Daoy (cell line): ENCODE data around the gene IGSF9B. TPM values are rescaled to one million over a fixed set of nuclear protein-coding genes. Genes with fewer than 3 reads are reported as not detected.

ENCODE experiments used
- DNase-seq: peaks from one replicate; pipeline ENCODE4 v3.0.0-alpha.2; 2015; ENCODE audit warnings: low read depth
- total RNA-seq: library from RNA; depleted of rRNA; stranded (reverse); fragments of >200 nt; shearing (Covaris generic); gene quantifications from 2 replicates; pipeline ENCODE4 v1.2.3, GENCODE V29; 2014

IGSF9B gene
- total RNA-seq, 1 experiment from 2014 or later, result 1.3 TPM

- no peak for DNase-seq
Observed at GRCh38 chr11:133901999-133902398, 54.8 kb downstream of the IGSF9B start.

- no peak for DNase-seq
Observed at GRCh38 chr11:133901316-133901715, 55.5 kb downstream of the IGSF9B start.

- DNase-seq, result no peak
Observed at GRCh38 chr11:133900176-133901105, 56.3 kb downstream of the IGSF9B start.

GRCh38 chr11:133898770-133899115 is 58.0 kb downstream of the IGSF9B start:
- DNase-seq, result no peak

GRCh38 chr11:133898031-133898769 is 58.6 kb downstream of the IGSF9B start:
- DNase-seq, result no peak

- no peak for DNase-seq
Observed at GRCh38 chr11:133897331-133897650, 59.5 kb downstream of the IGSF9B start.

GRCh38 chr11:133896642-133897330 is 60.0 kb downstream of the IGSF9B start:
- no peak for DNase-seq

GRCh38 chr11:133896028-133896427 is 60.7 kb downstream of the IGSF9B start:
- DNase-seq, result peak; percentile 16

- no peak for DNase-seq
Observed at GRCh38 chr11:133895551-133895950, 61.2 kb downstream of the IGSF9B start.

- no peak for DNase-seq
Observed at GRCh38 chr11:133895061-133895479, 61.7 kb downstream of the IGSF9B start.

- no peak for DNase-seq
Observed at GRCh38 chr11:133893381-133893780, 63.4 kb downstream of the IGSF9B start.

- DNase-seq, result no peak
Observed at GRCh38 chr11:133892584-133893380, 64.0 kb downstream of the IGSF9B start.

- DNase-seq, result no peak
Observed at GRCh38 chr11:133892126-133892525, 64.6 kb downstream of the IGSF9B start.

GRCh38 chr11:133889893-133890292 is 66.9 kb downstream of the IGSF9B start:
- DNase-seq, result no peak

- DNase-seq, result no peak
Observed at GRCh38 chr11:133889188-133889587, 67.6 kb downstream of the IGSF9B start.

GRCh38 chr11:133887692-133888332 is 69.0 kb downstream of the IGSF9B start:
- DNase-seq, result no peak

- DNase-seq, result no peak
Observed at GRCh38 chr11:133886029-133886428, 70.7 kb downstream of the IGSF9B start.

GRCh38 chr11:133872160-133872559 is 84.6 kb downstream of the IGSF9B start:
- DNase-seq, result no peak

GRCh38 chr11:133867456-133867855 is 89.3 kb downstream of the IGSF9B start:
- no peak for DNase-seq

- no peak for DNase-seq
Observed at GRCh38 chr11:133865466-133865865, 91.3 kb downstream of the IGSF9B start.

- DNase-seq, result no peak
Observed at GRCh38 chr11:133864756-133865155, 92.0 kb downstream of the IGSF9B start.
